GM19468 (cell line): ENCODE measurements around the gene ZNF283.

ENCODE experiments used
- ATAC-seq: cut with Tn5 transposase; IDR thresholded peaks from one replicate; pipeline ENCODE4 v1.9.1; 2021; ENCODE audit warnings: mild to moderate bottlenecking, moderate library complexity, moderate number of reproducible peaks; ENCODE audit not compliant: unreplicated experiment; ENCODE audit errors: extremely low read depth

Gene ZNF283

DNA sequence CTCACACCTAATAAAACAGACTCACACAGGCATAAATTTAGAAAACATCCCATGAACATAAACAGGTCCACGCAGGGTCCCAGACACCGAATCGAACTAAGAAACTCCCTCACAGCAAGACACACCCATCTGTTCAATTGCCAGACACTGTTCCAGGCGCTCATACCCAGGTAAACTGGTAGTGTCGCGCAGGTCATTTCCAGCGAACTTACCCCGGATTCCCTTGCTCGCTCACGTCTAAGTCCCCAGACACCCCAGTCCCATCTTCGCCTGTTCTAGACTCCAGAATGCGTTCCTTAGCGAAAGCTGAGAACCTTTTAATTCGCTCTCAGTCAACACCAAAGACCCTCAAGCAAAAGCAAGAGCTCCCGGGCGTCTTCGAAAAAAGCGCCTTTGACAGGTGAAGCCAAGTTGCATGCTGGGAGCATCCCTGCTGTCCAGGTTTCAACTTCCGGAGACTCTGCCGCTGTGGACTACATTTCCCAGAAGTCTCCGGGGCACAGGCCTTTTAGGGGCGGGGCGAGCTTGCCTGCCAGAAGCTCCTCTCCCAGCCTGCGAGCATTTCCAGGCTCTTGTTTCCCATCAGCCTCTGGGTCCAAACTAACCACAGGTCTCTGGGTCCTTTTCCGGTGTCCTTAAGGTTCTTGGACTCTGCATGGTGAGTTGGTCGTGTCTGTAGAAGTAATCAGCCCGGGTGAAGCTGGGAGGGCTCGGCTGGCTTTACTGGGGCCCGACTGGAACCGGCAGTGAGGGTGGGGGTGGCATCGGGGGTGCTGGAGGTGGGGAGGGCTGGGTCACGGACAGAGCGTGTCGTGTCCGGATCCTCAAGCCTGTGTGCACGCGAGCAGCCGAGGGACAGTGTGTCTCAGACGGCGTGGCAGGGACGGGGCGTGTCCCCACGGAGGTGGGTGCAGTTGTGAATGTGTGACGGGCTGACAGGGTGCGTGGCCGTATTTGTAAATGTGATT lies at the start of gene ZNF283:
ZNF283 (plus strand) TSS at position 535 of the 968 bp plus-strand sequence. CDS start 6,184 bp downstream, outside the sequence.
- ATAC-seq = no peak

DNA sequence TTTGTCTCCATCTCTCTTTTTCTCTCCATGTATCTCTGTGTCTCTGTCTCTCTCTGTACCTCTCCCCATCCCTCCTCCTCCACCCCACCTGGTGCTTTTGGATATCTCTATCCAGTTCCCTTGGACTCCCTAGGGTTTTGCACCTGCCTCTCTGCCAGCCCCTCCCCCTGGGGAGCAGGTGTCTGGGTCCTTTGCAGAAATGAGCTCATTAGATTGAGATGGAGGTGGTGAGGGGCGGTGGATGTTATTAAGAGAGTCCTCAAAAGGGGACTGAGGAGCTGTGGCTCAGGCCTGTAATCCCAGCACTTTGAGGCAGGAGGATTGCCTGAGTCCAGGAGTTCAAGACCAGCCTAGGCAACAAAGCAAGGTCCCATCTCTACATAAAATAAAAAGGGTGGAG lies 48.5 kb upstream of the ZNF283 start:
- ATAC-seq = no peak

DNA sequence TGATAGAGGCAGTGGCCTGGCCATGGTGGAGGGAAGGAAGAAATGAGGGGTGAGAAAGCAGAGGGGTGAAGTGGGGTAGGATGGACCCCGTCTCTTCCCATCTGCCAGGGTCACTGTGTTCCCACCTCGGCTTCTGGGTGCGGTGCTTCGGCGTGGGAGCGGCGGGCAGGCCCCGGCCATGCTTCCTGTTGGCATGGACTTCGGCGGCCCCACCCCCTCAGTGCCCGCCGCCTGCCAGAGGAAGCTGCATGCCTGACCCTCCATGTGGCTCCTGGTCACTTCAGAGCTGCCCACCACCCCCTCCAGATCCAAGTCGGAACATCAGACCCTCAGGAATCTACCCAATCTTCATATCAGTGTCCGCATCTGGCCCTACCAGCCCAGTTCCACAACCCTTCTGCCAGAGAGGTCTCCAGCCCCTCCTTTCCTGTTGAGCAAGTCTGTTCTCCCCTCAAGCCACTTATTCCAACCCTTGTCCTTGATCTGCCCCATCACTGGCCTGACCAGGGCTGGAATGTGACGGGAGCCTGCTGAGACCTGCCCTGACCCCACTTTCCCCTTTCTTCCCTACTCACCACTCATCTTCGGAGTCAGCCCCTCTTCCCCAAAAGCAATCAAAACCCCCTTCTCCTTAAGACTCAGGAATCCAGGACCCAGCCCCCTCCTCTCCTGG lies 47.8 kb upstream of the ZNF283 start:
- no peak for ATAC-seq

DNA sequence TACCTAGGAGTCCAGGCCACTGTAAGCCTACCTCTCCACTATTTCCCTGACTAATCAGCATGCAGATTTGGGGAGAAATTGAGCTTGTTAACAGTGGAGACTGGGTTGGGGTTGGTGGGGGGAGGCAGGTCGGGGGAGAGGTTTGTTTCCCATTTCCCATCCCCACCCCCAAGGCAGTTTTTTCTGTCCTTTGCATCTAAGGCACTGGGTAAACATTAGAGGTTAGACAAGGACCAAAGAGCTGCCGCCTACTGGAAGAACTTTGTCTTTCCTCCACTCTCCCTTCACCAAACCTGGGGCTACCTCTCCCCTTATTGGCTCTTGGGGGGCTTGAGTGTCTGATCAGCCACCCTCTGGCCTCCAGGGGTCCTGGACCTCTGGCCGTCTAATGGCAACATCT lies 47.3 kb upstream of the ZNF283 start:
- no peak for ATAC-seq

DNA sequence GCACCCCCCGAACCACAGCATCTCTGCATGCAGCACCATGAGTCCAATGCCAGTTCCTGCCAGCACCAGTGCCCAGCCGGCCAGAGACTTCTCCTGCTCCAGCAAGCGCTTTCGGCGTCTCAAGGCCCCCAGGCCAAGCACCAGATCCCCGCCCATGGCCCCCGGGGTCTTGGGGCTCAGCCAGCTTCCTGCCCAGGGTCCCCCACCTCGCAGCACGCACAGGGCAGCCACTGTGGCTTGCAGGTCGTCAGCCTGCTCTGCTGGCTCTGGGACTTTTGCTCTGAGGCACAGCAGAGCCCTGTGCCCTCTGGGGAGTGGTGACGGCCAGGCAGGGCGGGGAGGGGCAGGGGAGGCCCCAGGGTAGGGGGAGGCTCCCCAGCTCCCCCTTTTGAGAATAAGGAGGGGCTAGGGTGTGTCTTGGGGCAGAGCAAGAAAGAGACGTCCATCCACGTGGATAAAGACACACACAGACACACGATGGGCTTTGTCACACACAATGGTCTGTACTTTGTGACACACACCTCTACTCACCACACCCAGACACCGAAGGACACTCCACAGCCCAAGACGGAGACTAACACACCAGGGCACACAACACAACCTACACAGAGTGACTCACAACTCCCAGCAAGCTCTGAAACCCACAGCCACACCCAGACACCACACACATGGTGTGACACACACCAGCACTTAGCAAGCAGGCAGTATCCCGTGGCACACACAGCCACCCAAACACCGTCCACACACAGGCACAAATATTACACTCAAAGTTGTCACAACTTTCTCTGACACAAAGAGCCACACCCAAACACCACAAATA lies 46.2 kb upstream of the ZNF283 start, which contains the start of gene KCNN4:
KCNN4 (minus strand) TSS at position 268 of the 820 bp plus-strand sequence; CDS start at position 156, 112 bp downstream.
- no peak for ATAC-seq

DNA sequence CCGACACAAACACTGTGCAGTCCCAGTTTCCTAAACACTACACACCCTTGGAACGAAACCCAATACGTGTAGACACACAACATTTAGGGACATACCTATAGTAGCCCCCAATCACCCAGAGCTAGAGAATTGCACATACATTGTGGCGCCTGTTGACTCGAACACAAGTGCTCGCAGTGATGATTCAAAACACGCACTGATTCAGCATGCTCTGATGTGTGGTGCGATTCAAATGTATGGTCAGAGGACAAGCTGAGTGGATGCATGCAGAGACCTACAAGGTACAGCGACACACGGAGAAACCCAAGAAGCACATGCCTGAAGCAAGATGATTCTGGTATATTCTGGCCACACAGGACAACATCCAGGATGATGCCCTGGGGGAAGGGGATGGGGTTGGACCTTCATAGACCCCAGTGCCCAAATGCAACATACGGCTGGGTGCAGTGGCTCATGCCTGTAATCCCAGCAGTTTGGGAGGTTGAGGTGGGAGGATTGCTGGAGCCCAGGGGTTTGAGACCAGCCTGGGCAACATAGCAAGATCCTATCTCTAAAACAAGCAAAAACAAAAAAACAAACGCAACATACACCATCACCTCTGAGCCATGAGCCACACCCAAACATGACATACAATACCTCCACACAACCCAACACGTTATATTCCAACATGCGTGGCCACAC lies 45.4 kb upstream of the ZNF283 start:
- no peak for ATAC-seq

DNA sequence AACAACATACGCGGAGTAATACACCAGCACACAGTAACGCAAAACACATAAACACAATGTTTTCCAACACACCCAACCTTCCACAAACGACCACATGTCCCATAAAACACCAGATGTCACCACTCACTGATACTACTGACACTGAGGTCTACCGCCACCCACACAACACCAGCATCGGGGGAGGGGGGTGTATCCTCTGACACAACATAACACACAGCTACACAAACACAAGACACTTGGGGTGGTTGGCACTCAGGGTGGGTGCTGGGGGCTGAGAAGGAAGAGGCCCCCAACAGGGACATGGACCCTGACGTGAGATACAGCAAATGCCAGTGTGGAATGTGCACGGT lies 44.8 kb upstream of the ZNF283 start:
- no peak for ATAC-seq

DNA sequence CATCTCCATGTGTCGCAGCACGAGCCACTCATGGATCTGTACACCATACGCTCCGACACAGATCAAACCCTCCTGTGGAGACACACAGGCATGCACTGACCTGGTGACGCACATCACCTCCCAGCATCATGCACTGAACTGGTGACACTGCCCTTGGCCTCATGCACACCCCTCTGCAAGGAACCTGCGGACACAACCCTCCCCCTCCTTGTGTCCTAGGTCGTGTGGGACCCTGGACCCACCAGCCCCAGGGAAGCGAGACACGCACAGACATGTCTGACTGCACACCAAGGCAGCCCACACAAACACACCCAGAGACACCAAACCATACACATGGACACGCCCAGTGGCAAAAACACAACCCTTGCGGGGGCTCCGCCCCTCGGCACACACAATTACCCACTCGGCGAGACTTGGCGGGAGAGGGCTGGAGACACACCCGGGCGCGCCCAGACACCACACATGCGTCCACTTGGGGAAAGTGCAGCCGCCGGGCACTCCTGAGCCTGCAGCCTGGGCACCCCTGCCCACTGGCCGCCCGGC lies 44.4 kb upstream of the ZNF283 start:
- ATAC-seq = no peak

DNA sequence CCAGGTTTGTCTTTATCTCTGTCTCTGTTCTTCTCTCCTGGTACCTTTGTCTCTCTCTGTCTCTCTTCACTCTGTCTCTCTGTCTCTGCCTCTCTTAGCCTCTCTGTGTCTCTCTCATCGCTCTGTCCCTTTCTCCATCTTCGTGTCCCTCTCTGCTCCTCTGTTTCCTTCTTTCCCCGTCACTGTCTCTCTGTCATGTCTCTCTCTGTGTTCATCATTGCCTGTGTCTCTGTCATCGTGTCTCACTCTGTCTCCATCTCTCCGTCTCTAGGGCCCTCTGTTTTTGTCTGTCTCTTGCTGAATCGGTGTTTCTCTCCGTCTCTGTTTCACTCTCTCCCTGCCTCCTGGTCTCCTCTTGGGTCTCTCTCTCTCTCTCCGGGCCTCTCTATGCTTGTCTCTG lies 43.5 kb upstream of the ZNF283 start:
- ATAC-seq = no peak

DNA sequence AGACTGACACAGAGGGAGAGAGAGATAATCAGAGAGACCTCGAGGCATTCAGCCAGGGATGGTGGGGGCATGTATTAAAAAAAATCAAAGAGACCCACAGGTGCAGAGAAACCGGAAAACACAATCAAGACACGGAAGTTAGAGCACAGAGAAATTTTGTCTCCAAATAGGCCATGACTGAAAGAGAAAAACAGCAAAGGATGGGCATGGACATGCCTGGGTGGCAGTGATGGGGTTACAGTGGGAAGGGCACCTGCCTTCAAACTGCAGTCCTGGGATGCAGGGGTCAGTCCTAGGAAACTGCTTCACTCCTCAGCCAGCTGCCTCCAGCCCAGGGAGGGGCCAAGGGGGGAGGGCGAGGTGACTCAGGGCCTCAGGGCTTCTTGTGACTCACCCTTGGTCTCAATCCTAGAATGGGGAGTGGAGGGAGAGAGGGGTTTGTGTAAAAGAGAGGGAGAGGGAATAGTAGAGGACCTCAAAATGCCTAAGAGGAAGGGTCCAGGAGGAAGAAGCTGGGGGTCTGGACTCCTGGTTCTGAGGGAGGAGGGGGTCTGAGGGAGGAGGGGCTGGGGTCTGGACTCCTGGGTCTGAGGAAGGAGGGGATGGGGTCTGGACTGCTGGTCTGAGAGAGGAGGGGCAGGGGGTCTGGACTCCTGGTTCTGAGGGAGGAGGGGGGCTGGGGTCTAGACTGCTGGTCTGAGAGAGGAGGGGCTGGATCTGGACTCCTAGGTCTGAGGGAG lies 42.7 kb upstream of the ZNF283 start:
- ATAC-seq = no peak

DNA sequence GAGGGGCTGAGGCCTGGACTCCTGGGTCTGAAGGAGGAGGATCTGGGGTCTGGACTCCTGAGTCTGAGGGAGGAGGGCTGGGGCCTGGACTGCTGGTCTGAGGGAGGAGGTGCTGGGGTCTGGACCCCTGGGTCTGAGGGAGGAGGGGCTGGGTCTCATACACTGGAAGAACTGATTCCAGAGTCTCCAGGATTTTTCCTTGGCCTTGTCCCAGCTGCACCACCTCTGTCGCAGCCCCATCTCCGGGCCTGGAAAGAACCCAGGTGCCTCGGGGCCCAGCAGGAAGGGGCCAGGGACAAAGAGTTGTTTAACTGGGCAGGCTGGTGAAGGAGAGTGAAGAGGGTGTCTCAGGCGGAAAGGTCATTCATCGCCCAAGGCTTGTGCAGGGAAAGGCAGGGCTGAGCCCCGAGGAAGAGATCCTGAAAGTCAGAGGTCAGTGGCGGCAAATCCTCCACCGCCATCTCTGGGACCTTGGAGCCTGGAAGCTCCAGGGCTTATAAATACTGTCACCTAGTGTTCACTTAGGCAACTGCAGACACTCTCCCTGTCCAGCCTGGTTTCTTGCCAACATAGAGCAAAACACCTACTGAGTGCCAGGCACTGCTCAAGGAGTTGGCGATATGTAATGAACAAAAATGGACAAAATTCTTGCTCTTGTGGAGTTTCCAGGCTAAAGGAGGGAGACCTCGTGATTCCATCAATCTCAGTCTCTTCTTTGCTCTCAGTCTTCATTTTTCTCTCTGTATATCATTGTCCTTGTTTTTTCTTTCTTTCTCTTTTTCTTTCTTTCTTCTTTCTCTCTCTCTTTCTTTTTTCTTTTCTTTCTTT lies 41.9 kb upstream of the ZNF283 start:
- ATAC-seq = no peak

DNA sequence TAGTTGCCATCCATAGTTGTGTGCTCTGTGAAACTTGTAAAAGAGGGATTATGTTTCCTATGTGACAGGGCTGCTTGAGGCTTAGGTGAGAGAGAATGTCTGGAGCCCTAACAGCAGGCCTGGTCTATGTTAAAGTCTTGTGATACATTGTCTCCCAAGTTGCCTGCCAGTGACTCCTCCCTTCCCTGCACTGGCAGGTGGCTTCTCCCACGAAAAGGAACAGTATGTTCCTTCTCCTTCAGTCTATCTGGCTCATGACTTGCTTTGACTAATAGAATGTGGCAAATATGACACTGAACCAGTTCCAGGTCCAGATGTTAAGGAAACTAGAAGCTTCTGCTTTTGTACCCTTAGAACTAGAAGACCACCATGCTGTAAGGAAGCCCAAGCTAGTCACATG lies 40.5 kb upstream of the ZNF283 start:
- no peak for ATAC-seq

DNA sequence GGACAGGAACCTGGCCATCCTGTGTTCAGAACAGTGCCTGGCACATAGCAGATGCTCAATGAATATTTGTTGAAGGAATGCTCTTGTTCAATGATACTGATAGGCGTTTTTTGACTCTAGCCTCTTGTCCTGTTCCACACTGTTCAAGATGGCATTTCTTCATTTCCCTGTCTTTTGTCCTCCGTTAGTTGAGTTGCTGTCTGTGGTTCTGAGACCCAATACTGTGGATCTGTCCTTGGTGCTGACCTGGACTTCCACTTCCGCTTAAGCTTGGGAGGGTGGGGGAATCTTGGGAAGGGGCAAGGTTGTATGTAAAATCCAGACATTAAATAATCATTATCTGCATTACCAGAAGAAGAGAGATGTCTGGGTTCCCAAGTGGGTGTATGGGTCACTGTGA lies 38.1 kb upstream of the ZNF283 start:
- no peak for ATAC-seq

DNA sequence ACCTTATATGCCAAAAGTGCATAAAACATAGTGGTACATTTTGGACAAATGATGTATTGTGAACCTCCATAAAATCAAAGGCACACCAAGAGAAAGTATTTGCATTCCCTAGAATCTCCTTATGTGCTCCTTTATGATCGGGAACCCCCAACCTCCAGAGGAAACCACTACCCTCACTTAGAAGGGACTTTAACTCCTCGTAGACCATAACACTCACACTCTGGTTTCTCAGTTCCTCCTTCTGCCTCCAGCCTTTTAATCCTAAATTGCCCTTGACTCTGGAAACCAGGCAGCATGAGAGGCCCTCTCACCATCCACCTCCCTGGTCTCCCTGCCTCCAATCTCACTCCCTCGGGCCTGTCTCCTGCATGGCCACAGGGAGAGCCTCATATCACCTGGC lies 36.5 kb upstream of the ZNF283 start:
- ATAC-seq = no peak

DNA sequence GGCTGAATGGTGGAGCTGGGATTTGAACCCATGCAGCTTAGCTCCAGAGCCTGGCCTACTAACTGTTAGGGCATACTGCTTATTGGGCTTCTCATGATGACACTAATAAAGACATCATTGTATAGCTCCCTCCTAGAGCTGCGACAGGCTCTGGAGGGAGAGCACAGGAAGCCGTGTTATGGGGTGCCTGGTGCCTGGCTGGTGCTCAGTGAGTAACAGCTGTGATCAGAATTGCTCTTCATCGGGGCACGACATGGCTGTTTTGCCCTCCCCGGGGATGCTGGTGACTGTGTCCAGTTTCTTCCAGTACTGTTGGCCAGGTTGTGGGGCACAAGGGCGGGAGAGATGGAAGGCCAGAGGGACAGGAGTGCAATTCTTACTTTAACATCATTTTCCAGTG lies 30.0 kb upstream of the ZNF283 start:
- ATAC-seq = no peak

DNA sequence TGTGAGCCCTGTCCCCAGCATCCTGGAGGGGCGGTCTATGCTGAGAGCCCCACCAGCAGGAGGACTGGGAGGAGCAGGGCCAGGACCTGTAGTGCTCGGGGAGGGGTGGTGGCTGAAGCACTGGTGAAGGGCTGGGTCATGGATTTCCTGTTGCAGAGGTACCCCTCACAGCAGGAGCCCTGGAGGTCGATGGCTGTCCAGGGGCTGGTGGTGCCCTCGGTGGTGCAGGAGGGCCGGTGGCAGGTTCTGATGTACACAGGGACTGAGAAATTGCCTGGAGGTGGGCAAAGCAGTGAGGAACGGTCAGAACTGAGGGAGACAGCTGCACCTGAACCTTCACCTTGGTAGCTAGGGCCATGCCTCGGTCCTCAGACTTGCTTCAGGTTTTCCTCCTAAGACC lies 29.6 kb upstream of the ZNF283 start:
- no peak for ATAC-seq

DNA sequence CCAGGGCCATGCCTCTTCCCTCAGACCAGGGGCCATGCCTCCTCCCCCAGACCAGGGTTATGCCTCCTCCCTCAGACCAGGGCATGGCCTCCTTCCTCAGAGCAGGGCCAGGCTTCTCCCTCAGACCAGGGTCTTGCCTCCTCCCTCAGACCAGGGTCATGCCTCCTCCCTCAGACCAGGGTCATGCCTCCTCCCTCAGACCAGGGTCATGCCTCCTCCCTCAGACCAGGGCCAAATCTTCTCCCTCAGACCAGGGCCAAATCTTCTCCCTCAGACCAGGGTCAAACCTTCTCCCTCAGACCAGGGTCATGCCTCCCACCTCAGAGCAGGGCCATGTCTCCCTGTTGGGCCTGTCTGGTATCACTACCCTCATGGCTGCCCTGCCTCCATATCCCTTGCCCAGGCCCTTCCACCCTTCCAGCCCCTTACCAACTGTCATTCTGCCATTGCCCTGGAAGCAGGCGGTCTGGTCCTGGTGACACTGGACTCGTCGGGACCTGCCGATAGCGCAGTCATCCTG lies 29.0 kb upstream of the ZNF283 start:
- no peak for ATAC-seq
